Chondrocyte (in vitro differentiated cells): ENCODE data around the gene YIF1A. TPM values are rescaled to one million over a fixed set of nuclear protein-coding genes. Genes with fewer than 3 reads are reported as not detected.

Experiments used
- DNase-seq: peaks from one replicate; pipeline ENCODE4 v3.0.0; 2021; ENCODE audit warnings: mixed read lengths, low spot score
- H3K27ac Mint-ChIP-seq: one replicate; pipeline ENCODE4 v1.8.0; 2021; ENCODE audit warnings: mild to moderate bottlenecking, moderate library complexity, mixed read lengths; ENCODE audit not compliant: unreplicated experiment
- H3K27me3 Mint-ChIP-seq: 2 replicates; pipeline ENCODE4 v1.8.0; 2021; ENCODE audit warnings: low read depth, mixed read lengths
- H3K36me3 Mint-ChIP-seq: 2 replicates; pipeline ENCODE4 v1.8.0; 2021; ENCODE audit warnings: low read depth, mixed read lengths
- H3K4me1 Mint-ChIP-seq: 2 replicates; pipeline ENCODE4 v1.8.0; 2021; ENCODE audit warnings: low read depth, mild to moderate bottlenecking, mixed read lengths
- H3K4me3 Mint-ChIP-seq: one replicate; pipeline ENCODE4 v1.8.0; 2021; ENCODE audit warnings: mild to moderate bottlenecking, moderate library complexity, mixed read lengths; ENCODE audit not compliant: unreplicated experiment
- H3K9me3 Mint-ChIP-seq: 2 replicates; pipeline ENCODE4 v1.8.0; 2021; ENCODE audit warnings: low read depth, mixed read lengths
- total RNA-seq: library from RNA; stranded (reverse); gene quantifications from 3 replicates; pipeline ENCODE4 v1.2.1, GENCODE V29; 2021
- TF ChIP-seq, protein P1 (sequence below): fragments of 200-600 bp; sonication (generic); IDR thresholded peaks from 2 replicates; pipeline ENCODE4 v1.5.0; 2021; ENCODE audit warnings: antibody characterized with exemption, mild to moderate bottlenecking, moderate library complexity

The YIF1A gene
- total RNA-seq, 1 donor from 2014 or later, result 193 TPM

DNA sequence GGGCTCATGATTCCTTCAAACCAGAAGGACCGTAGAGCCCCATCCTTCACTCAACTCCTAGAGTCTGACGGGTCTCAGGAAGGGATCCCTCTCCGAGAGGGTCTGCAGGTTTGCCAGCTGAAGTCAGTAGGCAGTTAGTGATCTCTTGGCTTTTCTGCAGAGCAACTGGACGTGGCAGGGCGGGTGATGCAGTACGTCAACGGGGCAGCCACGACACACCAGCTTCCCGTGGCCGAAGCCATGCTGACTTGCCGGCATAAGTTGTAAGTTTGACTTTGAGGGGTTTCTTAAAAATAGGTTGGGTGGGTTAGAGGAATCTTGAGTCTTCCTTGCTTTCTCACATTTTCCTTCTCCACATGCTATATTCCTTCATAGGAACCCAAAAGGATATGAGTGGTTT is 53.8 kb downstream of the YIF1A start:
- H3K36me3 Mint-ChIP-seq, result peaks cover 43% of the 10 kb centered on the region
- no peak for DNase-seq
- no peaks in the 10 kb centered on the region for H3K4me1 Mint-ChIP-seq
- H3K27ac Mint-ChIP-seq, result no peak overlapping the region
- H3K27me3 Mint-ChIP-seq, result no peaks in the 10 kb centered on the region
- no peak overlapping the region for H3K4me3 Mint-ChIP-seq
- no peaks in the 10 kb centered on the region for H3K9me3 Mint-ChIP-seq
- TF ChIP-seq, protein P1, sequence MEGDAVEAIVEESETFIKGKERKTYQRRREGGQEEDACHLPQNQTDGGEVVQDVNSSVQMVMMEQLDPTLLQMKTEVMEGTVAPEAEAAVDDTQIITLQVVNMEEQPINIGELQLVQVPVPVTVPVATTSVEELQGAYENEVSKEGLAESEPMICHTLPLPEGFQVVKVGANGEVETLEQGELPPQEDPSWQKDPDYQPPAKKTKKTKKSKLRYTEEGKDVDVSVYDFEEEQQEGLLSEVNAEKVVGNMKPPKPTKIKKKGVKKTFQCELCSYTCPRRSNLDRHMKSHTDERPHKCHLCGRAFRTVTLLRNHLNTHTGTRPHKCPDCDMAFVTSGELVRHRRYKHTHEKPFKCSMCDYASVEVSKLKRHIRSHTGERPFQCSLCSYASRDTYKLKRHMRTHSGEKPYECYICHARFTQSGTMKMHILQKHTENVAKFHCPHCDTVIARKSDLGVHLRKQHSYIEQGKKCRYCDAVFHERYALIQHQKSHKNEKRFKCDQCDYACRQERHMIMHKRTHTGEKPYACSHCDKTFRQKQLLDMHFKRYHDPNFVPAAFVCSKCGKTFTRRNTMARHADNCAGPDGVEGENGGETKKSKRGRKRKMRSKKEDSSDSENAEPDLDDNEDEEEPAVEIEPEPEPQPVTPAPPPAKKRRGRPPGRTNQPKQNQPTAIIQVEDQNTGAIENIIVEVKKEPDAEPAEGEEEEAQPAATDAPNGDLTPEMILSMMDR, result no peak

Other genes starting within 250 kb of the YIF1A start
- 1.1 to 2.0 TPM (median 1.8 TPM) in 3 replicates for gene GAL3ST3, start 240.0 kb downstream of the YIF1A start, total RNA-seq
- 142 to 169 TPM (median 143 TPM) in 3 replicates for gene SF3B2, start 236.8 kb downstream of the YIF1A start, total RNA-seq
- 74.4 to 90.7 TPM (median 85.7 TPM) in 3 replicates for gene PACS1, start 218.9 kb downstream of the YIF1A start, total RNA-seq
- 44.3 to 50.8 TPM (median 47.8 TPM) in 3 replicates for gene KLC2, start 31.4 kb downstream of the YIF1A start, total RNA-seq
- gene RAB1B, start 20.5 kb downstream of the YIF1A start, total RNA-seq, result 124 to 125 TPM (median 124 TPM) in 3 replicates
- 2.5 to 2.8 TPM (median 2.8 TPM) in 3 replicates for gene CNIH2, start 11.0 kb downstream of the YIF1A start, total RNA-seq
- 2.0 to 4.7 TPM (median 4.3 TPM) in 3 replicates for gene TMEM151A, start 2.8 kb upstream of the YIF1A start, total RNA-seq
- 44.5 to 113 TPM (median 109 TPM) in 3 replicates for gene CD248, start 27.9 kb upstream of the YIF1A start, total RNA-seq
- 7.1 to 7.7 TPM (median 7.2 TPM) in 3 replicates for gene RIN1, start 47.3 kb upstream of the YIF1A start, total RNA-seq
- gene BRMS1, start 56.0 kb upstream of the YIF1A start, total RNA-seq, result 22.4 to 23.6 TPM (median 23.3 TPM) in 3 replicates
- gene B4GAT1, start 58.5 kb upstream of the YIF1A start, total RNA-seq, result 18.2 to 30.4 TPM (median 21.1 TPM) in 3 replicates
- gene SLC29A2, start 82.6 kb upstream of the YIF1A start, total RNA-seq, result 2.6 to 8.9 TPM (median 7.9 TPM) in 3 replicates
- 0.60 to 1.7 TPM (median 1.2 TPM) in 3 replicates for gene NPAS4, start 131.9 kb upstream of the YIF1A start, total RNA-seq
- gene MRPL11, start 149.7 kb upstream of the YIF1A start, total RNA-seq, result 30.9 to 45.6 TPM (median 35.9 TPM) in 3 replicates
- 9.1 to 10.5 TPM (median 10.0 TPM) in 3 replicates for gene PELI3, start 177.8 kb upstream of the YIF1A start, total RNA-seq
- gene DPP3, start 191.3 kb upstream of the YIF1A start, total RNA-seq, result 43.2 to 54.7 TPM (median 44.4 TPM) in 3 replicates
- gene BBS1, start 221.5 kb upstream of the YIF1A start, total RNA-seq, result 18.1 to 40.6 TPM (median 20.6 TPM) in 3 replicates